Body of pancreas (tissue), 4 donors: ENCODE measurements around the gene CRACR2B. TPM values are rescaled to one million over a fixed set of nuclear protein-coding genes. Genes with fewer than 3 reads are reported as not detected.

Experiments used
- ATAC-seq: fragments of 150-250 bp; one replicate; pipeline ENCODE4 v1.9.1; 2016
- DNase-seq, 4 donors: peaks; one replicate each; pipeline ENCODE4 v3.0.0-alpha.2; 2019
- H3K27ac ChIP-seq, 4 donors: fragments of 200-600 bp; sonication (generic); 1 replicate in 3 of 4; 2 replicates in 1 of 4; pipeline versions ENCODE4 v1.5.1 to v1.6.1; 2016 to 2019; ENCODE audit warnings: mild to moderate bottlenecking in 1 of 4, mixed read lengths in 1 of 4, moderate library complexity in 1 of 4
- H3K27me3 ChIP-seq, 2 donors: fragments of 200-600 bp; sonication (generic); one replicate each; pipeline ENCODE4 v1.6.0; 2016; ENCODE audit warnings: mild to moderate bottlenecking in 1 of 2
- H3K36me3 ChIP-seq, 2 donors: fragments of 200-600 bp; sonication (generic); replicated peaks in 1 of 2; 2 replicates each; pipeline ENCODE4 v1.5.1; 2016; ENCODE audit warnings: low read depth in 2 of 2; ENCODE audit not compliant: insufficient read depth in 1 of 2
- H3K4me1 ChIP-seq: fragments of 200-600 bp; sonication (generic); one replicate; pipeline ENCODE4 v1.6.0; 2016
- H3K4me3 ChIP-seq, 2 donors: fragments of 200-600 bp; sonication (generic); 1 replicate in 1 of 2; 2 replicates in 1 of 2; pipeline ENCODE4 v1.5.1; 2016 to 2019
- H3K9me3 ChIP-seq, 3 donors: fragments of 200-600 bp; sonication (generic); 1 replicate in 2 of 3; 2 replicates in 1 of 3; pipeline ENCODE4 v1.5.1; 2016
- POLR2A ChIP-seq, 3 donors: fragments of 450-650 bp; IDR thresholded peaks; one replicate each; pipeline ENCODE4 v1.6.1; 2016; ENCODE audit warnings: antibody characterized with exemption in 3 of 3, mild to moderate bottlenecking in 2 of 3
- WGBS, 2 donors: methylation state at CpG; one replicate each; pipeline ENCODE4 v1.1.5; 2017; 5-methylcytosine and 5-hydroxymethylcytosine counted together
- intact Hi-C: fragments of 100-400 bp; cut with DNase I; formaldehyde crosslinking; loops from one replicate; pipeline ENCODE4 v1.15.1; 2023
- total RNA-seq, 2 donors: library from RNA; depleted of rRNA; stranded (reverse); fragments of >200 nt; gene quantifications; one replicate each; pipeline ENCODE4 v1.1.0, GENCODE V29; 2016
- TF ChIP-seq, protein P1 (sequence below), 7 experiments: fragments of 450-650 bp in 4 of 7; fragments of 200-600 bp in 3 of 7; sonication (generic) in 3 of 7; IDR thresholded peaks; one replicate each; pipeline ENCODE4 v1.5.1; 2016 to 2019; ENCODE audit warnings: antibody characterized with exemption in 7 of 7

Gene CRACR2B
- total RNA-seq, 2 donors from 2014 or later: 134 to 368 TPM

DNA sequence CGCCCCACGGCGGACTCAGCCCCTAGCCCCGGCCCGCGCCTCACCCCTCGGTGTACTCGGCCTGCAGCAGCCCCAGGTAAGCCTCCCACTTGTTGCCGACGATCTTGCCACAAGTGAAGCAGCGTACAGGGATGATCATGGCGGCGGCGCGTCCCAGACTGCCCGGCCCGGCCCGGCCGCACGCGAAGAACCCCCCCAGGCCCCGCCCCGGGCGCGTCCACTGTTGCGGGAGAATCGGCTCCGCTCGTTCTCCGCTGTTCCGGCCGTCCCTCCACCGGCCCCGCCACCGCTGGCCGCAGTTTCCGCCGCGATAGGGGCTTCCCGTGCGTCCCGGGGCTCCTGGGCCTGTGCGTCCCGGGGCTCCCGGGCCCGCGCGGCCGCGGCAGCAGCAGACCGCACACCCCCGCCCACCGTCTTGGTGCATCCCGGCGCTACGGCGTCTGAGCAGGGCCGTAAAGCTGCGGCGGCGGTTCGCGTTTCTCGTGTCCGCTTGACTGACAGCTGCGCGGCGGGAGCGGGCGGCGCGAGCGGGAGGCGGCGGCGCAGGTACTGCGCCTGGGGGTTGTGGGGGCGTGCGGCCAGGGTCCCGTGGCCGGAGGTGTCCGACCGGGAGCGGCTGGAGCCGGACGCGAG lies 14.8 kb downstream of the CRACR2B start, which contains the start of the genes POLR2L and TSPAN4:
POLR2L (minus strand) TSS at position 160 of the 633 bp plus-strand sequence; CDS start at position 139, 21 bp downstream.
TSPAN4 (plus strand) TSS at position 483 of the 633 bp plus-strand sequence. CDS start 7,453 bp downstream, outside the sequence.
- Histone ChIP-seq H3K27me3 (no peaks in the 10 kb centered on the region), H3K36me3 (peaks cover 0 to 13% of the 10 kb centered on the region in 2 donors), H3K9me3 (no peaks in the 10 kb centered on the region), H3K4me3 (peak within 1 kb of the TSS; percentile 81 to 86), H3K4me1 (peaks cover 66% of the 10 kb centered on the region), H3K27ac (peak within 1 kb of the TSS; percentile 82 to 96 (median 92))
- WGBS, 2 donors: 0% methylated on average over 87 of the region's 87 CpGs; no CpG with 5 or more reads in 1 of the 2 donors
- peak; percentile 70 for ATAC-seq
- peak; percentile 90 to 92 (median 92) for DNase-seq
- TF ChIP-seq, protein P1, sequence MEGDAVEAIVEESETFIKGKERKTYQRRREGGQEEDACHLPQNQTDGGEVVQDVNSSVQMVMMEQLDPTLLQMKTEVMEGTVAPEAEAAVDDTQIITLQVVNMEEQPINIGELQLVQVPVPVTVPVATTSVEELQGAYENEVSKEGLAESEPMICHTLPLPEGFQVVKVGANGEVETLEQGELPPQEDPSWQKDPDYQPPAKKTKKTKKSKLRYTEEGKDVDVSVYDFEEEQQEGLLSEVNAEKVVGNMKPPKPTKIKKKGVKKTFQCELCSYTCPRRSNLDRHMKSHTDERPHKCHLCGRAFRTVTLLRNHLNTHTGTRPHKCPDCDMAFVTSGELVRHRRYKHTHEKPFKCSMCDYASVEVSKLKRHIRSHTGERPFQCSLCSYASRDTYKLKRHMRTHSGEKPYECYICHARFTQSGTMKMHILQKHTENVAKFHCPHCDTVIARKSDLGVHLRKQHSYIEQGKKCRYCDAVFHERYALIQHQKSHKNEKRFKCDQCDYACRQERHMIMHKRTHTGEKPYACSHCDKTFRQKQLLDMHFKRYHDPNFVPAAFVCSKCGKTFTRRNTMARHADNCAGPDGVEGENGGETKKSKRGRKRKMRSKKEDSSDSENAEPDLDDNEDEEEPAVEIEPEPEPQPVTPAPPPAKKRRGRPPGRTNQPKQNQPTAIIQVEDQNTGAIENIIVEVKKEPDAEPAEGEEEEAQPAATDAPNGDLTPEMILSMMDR (IDR thresholded peaks at IDR 0.05): peak in 2 of 7 experiments; percentile 19 to 24
- TF ChIP-seq POLR2A (IDR thresholded peaks at IDR 0.05): peak; percentile 93 to 97 (median 94)
- intact Hi-C loops: no loop called here

DNA sequence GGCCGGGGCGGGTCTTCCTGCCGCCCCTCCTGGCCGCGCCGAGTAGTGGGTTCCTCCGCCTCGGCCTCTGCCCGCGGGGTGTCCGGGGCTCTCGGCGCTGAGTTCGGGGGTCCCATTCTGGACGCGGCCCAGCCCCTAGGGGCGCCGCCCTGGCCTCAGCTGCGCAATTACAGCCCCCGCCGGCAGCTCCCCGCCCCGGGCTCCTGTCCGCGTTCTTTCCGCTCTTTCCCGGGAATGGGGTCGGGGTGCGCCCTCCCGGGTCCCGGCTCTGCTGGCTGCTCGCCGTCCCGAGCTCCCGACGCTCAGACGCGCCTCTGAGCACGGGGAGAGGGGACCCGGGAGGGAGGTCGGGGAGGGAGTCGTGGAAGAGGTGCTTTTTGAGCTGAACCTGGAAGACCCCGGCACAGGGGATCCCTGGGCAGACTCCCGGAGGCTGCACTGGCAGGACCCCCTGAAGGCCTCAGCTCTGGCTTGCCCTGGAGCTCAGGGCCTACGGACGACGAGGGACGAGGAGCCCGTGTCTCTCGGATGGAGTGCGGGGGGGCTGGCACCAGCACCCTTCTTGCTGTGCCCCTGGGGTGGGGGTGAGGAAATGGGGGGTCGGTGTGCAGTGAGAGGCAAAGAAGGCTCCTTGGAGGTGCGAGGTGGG lies 15.5 kb downstream of the CRACR2B start:
- H3K4me1 ChIP-seq: peaks cover 64% of the 10 kb centered on the region
- no peak for ATAC-seq
- intact Hi-C loops: no loop called here
- peak overlapping the region; percentile 82 to 96 (median 92) for H3K27ac ChIP-seq
- H3K36me3 ChIP-seq: peaks cover 0 to 10% of the 10 kb centered on the region in 2 donors
- WGBS, 2 donors: 1 to 3% methylated on average over 13 to 51 of the region's 53 CpGs
- no peak for TF ChIP-seq POLR2A (IDR thresholded peaks at IDR 0.05)
- TF ChIP-seq, protein P1 (IDR thresholded peaks at IDR 0.05): no peak
- H3K9me3 ChIP-seq: no peaks in the 10 kb centered on the region
- no peaks in the 10 kb centered on the region for H3K27me3 ChIP-seq
- DNase-seq: peak in 1 of 4 donors; percentile 38
- H3K4me3 ChIP-seq: peak overlapping the region; percentile 81 to 86

DNA sequence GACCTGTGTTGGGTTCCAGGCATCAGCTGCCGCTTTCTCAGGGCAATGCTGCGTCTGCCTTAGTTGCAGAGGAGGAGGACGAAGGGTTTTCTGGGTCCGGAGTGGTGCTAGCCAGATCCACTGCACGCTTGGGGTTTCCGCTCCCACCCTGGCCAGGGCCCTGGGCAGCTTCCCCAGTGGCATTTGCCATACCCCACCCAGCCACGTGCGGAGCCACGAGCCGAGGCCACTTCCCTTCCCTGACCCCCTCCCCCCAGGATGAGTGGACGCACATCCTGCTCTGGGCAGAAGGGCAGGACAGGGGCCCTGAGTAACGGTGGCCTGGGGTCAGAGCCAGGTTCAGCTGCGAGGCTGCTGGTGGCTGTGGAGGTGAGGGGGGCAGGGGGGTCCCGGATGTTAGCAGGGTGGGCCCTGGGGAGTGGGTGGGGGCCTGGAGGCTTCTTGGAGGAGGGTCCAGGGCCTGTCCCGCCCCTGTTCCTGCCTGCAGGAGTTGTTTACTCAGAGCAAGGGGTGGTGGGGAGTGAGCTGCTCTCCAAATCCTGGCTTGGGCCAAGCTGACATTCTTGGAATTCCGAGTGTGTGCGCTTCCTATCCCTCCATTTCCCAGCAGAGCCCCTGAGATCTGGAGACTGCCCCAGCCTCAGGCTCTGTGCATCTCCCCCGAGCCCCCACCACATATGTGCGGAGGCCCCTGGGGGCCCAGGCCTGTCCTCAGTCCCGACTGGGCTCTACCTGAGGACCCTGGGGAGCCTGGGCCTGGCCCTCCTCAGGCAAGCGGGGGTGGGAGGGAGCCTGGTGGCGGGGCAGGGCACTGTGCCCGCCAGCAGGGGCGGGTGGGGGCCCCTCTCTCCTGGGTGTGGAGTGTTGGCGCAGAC lies 16.3 kb downstream of the CRACR2B start:
- Histone ChIP-seq H3K27me3 (peaks cover 0 to 2% of the 10 kb centered on the region in 2 donors), H3K4me3 (peak overlapping the region in 1 of 2 donors; percentile 81), H3K4me1 (peaks cover 64% of the 10 kb centered on the region), H3K9me3 (no peaks in the 10 kb centered on the region), H3K27ac (peak overlapping the region; percentile 82 to 96 (median 92)), H3K36me3 (peaks cover 0 to 7% of the 10 kb centered on the region in 2 donors)
- TF ChIP-seq POLR2A (IDR thresholded peaks at IDR 0.05): peak; percentile 7 to 62 (median 52)
- TF ChIP-seq, protein P1 (IDR thresholded peaks at IDR 0.05): peak in 1 of 7 experiments; percentile 16
- 6 to 20% methylated on average over 2 to 24 of the region's 25 CpGs for WGBS, 2 donors
- peak; percentile 44 for ATAC-seq
- intact Hi-C loops: no loop called here
- peak; percentile 76 to 91 (median 82) for DNase-seq
